Activated T-helper 1 cell treated with Interleukin-2 at 50 U/mL for 16 hours (primary cell): Measurements from ENCODE around the gene MT1F.
A peak's percentile ranks its signal among the peaks of the same experiment; 100 is the strongest.

Experiments
- DNase-seq: peaks from one replicate; pipeline ENCODE4 v3.0.0-alpha.2; 2020; ENCODE audit warnings: low read depth

Gene MT1F

GRCh38 chr16:56625943-56626654 is 31.7 kb upstream of the MT1F start:
- no peak for DNase-seq

GRCh38 chr16:56626685-56627084 is 31.1 kb upstream of the MT1F start:
- no peak for DNase-seq

GRCh38 chr16:56628486-56629350 is 29.0 kb upstream of the MT1F start:
- no peak for DNase-seq

- no peak for DNase-seq
Measured at GRCh38 chr16:56629531-56629930, 28.2 kb upstream of the MT1F start.

- no peak for DNase-seq
Measured at GRCh38 chr16:56630134-56630533, 27.6 kb upstream of the MT1F start.

GRCh38 chr16:56631197-56631596 is 26.6 kb upstream of the MT1F start:
- no peak for DNase-seq

- no peak for DNase-seq
Measured at GRCh38 chr16:56631832-56632155, 26.0 kb upstream of the MT1F start.

GRCh38 chr16:56632156-56632847 is 25.5 kb upstream of the MT1F start, which contains the start of gene MT1M:
Gene MT1M (plus strand): TSS chr16:56632659. CDS start chr16:56632732, 73 bp downstream.
- no peak for DNase-seq

GRCh38 chr16:56632848-56633365 is 24.9 kb upstream of the MT1F start:
- DNase-seq = no peak

- no peak for DNase-seq
Measured at GRCh38 chr16:56633535-56633934, 24.2 kb upstream of the MT1F start.

GRCh38 chr16:56634715-56635440 is 22.9 kb upstream of the MT1F start:
- no peak for DNase-seq

GRCh38 chr16:56635441-56635967 is 22.3 kb upstream of the MT1F start:
- no peak for DNase-seq

GRCh38 chr16:56636616-56637413 is 20.9 kb upstream of the MT1F start:
- DNase-seq = no peak

- DNase-seq = no peak
Measured at GRCh38 chr16:56637814-56638750, 19.7 kb upstream of the MT1F start, which contains the start of gene MT1A. Gene MT1A (plus strand): TSS chr16:56638666. CDS start chr16:56638739, 73 bp downstream.

GRCh38 chr16:56639045-56639444 is 18.7 kb upstream of the MT1F start:
- DNase-seq = no peak

- no peak for DNase-seq
Measured at GRCh38 chr16:56640076-56640475, 17.7 kb upstream of the MT1F start.

- DNase-seq = no peak
Measured at GRCh38 chr16:56641166-56641565, 16.6 kb upstream of the MT1F start.

GRCh38 chr16:56643080-56643778 is 14.5 kb upstream of the MT1F start:
- peak; percentile 62 for DNase-seq

GRCh38 chr16:56643833-56644232 is 13.9 kb upstream of the MT1F start:
- no peak for DNase-seq
